Measurements from ENCODE around the gene ATG2A. TPM values are rescaled to one million over a fixed set of nuclear protein-coding genes. Genes with fewer than 3 reads are reported as not detected.
A peak's percentile ranks its signal among the peaks of the same experiment; 100 is the strongest.

Gene ATG2A
- total RNA-seq, 3 donors from 2014 or later: 35.4 to 39.8 (median 36.6) TPM

DNA sequence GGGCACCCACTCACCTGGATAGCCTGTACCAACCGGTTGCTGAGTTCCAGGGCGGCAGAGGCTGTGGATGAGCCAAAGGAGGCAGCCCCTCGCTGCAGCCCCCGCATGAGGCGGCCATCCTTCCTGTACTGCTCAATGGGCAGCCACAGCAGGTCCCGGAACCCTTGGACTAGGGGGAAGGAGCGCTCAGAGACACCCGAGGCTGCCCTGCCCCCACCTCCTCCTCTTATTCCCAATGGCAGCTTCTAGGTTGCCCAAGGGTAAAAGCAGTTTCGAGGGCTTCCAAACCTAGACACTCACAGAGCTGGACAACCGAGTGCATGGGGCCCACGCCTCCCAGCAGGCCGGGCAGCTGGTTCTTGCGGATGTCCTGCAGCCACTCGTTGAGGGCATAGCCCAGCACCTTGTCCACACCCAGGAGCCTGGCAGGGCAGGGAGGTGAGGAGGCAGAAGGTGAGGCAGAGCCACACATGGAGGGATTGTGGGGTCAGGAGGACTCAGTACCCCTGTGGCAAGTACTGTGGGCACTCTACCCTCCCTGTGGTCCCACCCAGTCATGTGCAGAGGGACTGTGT lies 20.5 kb downstream of the ATG2A start:
- intact Hi-C loops (cut with DNase I, micrococcal nuclease): no loop called here
- Histone ChIP-seq H3K9me3 (no peaks in the 10 kb centered on the region), H3K4me1 (ENCODE audit: low read depth) (no peaks in the 10 kb centered on the region), H3K4me3 (no peak overlapping the region), H3K36me3 (ENCODE audit: low read depth) (peaks cover 7% of the 10 kb centered on the region)
- TF ChIP-seq, protein P1, sequence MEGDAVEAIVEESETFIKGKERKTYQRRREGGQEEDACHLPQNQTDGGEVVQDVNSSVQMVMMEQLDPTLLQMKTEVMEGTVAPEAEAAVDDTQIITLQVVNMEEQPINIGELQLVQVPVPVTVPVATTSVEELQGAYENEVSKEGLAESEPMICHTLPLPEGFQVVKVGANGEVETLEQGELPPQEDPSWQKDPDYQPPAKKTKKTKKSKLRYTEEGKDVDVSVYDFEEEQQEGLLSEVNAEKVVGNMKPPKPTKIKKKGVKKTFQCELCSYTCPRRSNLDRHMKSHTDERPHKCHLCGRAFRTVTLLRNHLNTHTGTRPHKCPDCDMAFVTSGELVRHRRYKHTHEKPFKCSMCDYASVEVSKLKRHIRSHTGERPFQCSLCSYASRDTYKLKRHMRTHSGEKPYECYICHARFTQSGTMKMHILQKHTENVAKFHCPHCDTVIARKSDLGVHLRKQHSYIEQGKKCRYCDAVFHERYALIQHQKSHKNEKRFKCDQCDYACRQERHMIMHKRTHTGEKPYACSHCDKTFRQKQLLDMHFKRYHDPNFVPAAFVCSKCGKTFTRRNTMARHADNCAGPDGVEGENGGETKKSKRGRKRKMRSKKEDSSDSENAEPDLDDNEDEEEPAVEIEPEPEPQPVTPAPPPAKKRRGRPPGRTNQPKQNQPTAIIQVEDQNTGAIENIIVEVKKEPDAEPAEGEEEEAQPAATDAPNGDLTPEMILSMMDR (IDR thresholded peaks at IDR 0.05): no peak
- ATAC-seq: no peak
- DNase-seq: peak in 2 of 3 donors; percentile 6 to 49

DNA sequence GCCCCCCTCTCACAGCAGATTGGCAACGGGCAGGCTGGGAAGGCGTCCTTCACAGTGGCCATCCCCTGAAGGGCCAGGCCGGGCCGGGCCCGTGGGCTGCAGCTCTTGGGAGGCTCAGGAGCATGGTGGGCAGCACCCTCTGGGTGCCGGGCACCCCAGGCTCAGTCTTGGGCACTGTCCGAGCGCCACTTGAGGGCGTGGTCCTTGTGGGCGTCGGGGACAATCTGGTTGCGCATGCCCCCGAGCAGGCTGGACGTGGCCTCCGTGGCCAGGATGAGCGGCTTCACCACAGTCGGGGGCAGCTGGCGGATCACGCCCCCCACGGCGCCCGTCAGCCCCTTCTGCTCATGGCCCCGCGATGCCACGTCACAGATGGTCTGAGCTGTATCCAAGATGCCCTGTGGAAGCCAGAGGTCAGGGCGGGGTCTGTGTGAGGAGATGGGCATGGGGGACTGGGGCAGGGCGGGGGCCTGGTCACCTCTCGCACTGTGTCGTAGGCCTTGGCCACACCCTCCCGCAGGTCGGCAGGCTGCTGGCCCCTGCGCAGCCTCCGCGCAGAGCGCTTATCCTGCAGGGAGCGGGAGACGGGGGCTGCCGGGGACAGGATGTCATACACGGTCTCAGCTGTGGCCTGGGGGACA lies 22.1 kb downstream of the ATG2A start:
- Histone ChIP-seq H3K4me1 (ENCODE audit: low read depth) (peaks cover 1% of the 10 kb centered on the region), H3K9me3 (no peaks in the 10 kb centered on the region), H3K4me3 (no peak overlapping the region), H3K36me3 (ENCODE audit: low read depth) (peaks cover 7% of the 10 kb centered on the region)
- intact Hi-C loops (cut with DNase I, micrococcal nuclease): loop anchor here (5.0 kb wide), 1 partner anchor 48 kb away; no protein-coding TSS in a partner anchor
- DNase-seq: peak; percentile 33 to 67 (median 56)
- no peak for ATAC-seq
- TF ChIP-seq, protein P1 (IDR thresholded peaks at IDR 0.05): no peak

DNA sequence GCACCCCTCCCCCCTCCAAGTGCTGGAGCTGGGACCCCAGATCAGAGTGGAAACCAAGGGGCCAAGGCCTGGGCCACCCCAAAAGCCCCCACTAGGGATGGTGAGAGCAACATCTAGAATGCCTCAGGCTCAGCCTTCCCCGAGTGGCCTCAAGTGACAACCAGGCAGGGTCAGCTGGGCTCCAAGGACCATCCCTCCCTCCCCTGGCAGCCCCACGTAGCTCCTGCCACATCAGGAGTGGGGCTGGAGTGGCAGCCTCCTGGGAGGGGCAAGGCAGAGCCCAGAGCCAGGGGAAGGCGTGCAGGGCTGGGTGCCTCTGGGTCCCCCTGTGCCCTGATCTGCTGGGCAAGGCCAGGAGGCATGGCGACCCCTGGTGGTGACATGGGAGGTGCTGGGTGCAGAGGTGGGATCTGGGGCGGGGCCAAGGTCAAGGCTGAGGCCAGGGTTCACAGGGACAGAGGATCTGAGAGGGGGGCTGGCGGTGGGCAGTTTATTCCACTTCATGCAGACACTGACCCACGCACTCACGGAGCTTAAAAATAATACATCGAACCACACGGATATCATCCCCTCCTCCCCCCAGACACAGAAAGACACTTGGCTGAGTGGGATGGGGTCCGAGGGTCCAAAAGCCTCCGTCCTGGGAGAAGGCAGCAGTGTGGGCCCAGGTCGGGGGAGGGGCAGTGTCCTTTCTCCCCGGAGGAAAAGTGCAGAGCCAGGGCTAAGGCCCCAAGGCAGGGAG lies 22.8 kb downstream of the ATG2A start:
- intact Hi-C loops (cut with DNase I, micrococcal nuclease): loop anchor here (5.0 kb wide), 1 partner anchor 47 kb away; no protein-coding TSS in a partner anchor
- Histone ChIP-seq H3K36me3 (ENCODE audit: low read depth) (peaks cover 7% of the 10 kb centered on the region), H3K9me3 (no peaks in the 10 kb centered on the region), H3K4me3 (no peak overlapping the region), H3K4me1 (ENCODE audit: low read depth) (peaks cover 8% of the 10 kb centered on the region)
- DNase-seq (peak; percentile 94 to 98 (median 96)), ATAC-seq (peak; percentile 68)
- TF ChIP-seq, protein P1 (IDR thresholded peaks at IDR 0.05): peak; percentile 83

DNA sequence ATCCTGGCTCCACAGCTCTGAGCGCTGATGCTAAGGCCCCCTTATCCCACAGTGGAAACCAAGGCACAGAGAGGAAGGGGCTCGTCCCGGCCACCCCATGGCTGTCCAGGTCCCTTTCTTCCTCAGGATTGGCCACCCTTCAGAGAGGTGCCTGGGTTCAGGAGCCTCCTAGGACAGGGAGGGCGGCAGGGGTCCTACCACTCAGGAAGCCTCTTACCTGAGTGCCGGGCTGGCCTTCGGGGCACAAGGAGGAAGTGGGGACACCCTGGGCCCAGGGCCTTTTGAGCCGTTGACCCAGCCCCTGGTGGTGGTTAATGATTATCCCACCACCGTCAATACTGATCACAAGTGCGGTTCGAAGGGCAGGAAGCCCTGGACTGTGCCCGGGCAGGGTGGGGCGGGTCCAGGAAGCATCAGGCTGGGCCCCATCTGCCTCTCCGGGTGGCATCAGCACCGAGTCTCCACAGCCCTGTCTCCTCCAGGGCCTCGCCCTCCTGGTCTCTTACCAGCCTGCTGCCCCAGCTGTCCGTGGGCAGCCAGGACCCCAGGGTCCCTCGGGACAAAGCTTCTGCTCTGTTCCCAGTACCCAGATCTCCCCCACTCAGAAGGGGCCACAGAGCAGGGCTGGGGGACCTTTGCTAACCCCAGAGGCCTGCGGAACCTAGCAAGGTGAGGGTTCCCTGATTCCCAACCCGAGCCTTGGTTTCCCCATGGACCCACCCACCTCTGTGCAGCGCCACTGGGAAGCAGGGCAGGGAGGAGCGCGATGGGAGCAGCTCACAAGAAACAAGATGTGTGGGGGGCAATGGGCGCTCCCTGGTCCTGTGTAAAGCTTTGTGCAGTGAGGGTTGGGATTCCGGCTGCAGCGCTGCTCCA lies 23.6 kb downstream of the ATG2A start:
- Histone ChIP-seq H3K4me3 (peak overlapping the region; percentile 72), H3K4me1 (ENCODE audit: low read depth) (peaks cover 12% of the 10 kb centered on the region), H3K9me3 (no peaks in the 10 kb centered on the region), H3K36me3 (ENCODE audit: low read depth) (peaks cover 5% of the 10 kb centered on the region)
- intact Hi-C loops (cut with DNase I, micrococcal nuclease): loop anchor here (5.0 kb wide), 1 partner anchor 46 kb away; no protein-coding TSS in a partner anchor
- TF ChIP-seq, protein P1 (IDR thresholded peaks at IDR 0.05): no peak
- DNase-seq: peak; percentile 92 to 94 (median 93)
- peak; percentile 66 for ATAC-seq

DNA sequence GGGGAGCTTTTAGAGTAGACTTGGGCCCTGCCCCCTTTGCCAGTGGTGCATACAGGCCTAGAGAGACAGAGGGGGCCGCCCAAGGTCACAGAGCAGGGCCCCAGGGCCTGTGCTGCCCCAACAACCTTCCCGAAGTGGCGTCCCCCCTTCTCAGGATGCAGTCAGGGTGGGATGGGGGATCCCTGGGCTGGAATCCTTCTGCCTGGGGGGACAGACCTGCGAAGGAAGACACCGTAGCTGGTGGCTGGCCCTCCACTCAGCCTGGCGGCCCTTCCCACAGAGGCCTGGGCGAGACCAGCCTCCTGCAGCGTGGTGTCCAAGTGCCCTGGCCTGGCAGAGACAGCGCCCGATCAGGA lies 24.2 kb downstream of the ATG2A start:
- DNase-seq: peak in 1 of 3 donors; percentile 56
- TF ChIP-seq, protein P1 (IDR thresholded peaks at IDR 0.05): no peak
- H3K9me3 ChIP-seq: no peaks in the 10 kb centered on the region
- ATAC-seq: no peak
- peak overlapping the region; percentile 72 for H3K4me3 ChIP-seq
- H3K36me3 ChIP-seq (ENCODE audit: low read depth): no peaks in the 10 kb centered on the region
- H3K4me1 ChIP-seq (ENCODE audit: low read depth): peaks cover 12% of the 10 kb centered on the region
- intact Hi-C loops (cut with DNase I, micrococcal nuclease): loop anchor here (5.0 kb wide), 1 partner anchor 46 kb away; no protein-coding TSS in a partner anchor
